Measurements from ENCODE around the gene KCTD16.

Gene KCTD16

GRCh38 chr5:144414202-144415029 lies 243.7 kb downstream of the KCTD16 start:
- Mint-ChIP-seq H3K27me3 (ENCODE audit: low read depth) (no peaks in the 10 kb centered on the region), H3K4me1 (ENCODE audit: low read depth) (no peaks in the 10 kb centered on the region), H3K4me3 (no peak overlapping the region), H3K27ac (no peak overlapping the region), H3K9me3 (peaks cover 12% of the 10 kb centered on the region), H3K36me3 (ENCODE audit: low read depth) (no peaks in the 10 kb centered on the region)
- DNase-seq (ENCODE audit: low spot score): no peak

GRCh38 chr5:144416196-144416595 lies 245.5 kb downstream of the KCTD16 start:
- no peaks in the 10 kb centered on the region for H3K4me1 Mint-ChIP-seq (ENCODE audit: low read depth)
- H3K36me3 Mint-ChIP-seq (ENCODE audit: low read depth): no peaks in the 10 kb centered on the region
- DNase-seq (ENCODE audit: low spot score): no peak
- H3K4me3 Mint-ChIP-seq: no peak overlapping the region
- H3K9me3 Mint-ChIP-seq: peaks cover 13% of the 10 kb centered on the region
- H3K27me3 Mint-ChIP-seq (ENCODE audit: low read depth): no peaks in the 10 kb centered on the region
- no peak overlapping the region for H3K27ac Mint-ChIP-seq

GRCh38 chr5:144418719-144419118 lies 248.0 kb downstream of the KCTD16 start:
- Mint-ChIP-seq H3K27me3 (ENCODE audit: low read depth) (no peaks in the 10 kb centered on the region), H3K4me3 (no peak overlapping the region), H3K27ac (no peak overlapping the region), H3K9me3 (peaks cover 13% of the 10 kb centered on the region), H3K4me1 (ENCODE audit: low read depth) (no peaks in the 10 kb centered on the region), H3K36me3 (ENCODE audit: low read depth) (no peaks in the 10 kb centered on the region)
- DNase-seq (ENCODE audit: low spot score): no peak

GRCh38 chr5:144421411-144421810 lies 250.7 kb downstream of the KCTD16 start:
- H3K36me3 Mint-ChIP-seq (ENCODE audit: low read depth): no peaks in the 10 kb centered on the region
- H3K4me1 Mint-ChIP-seq (ENCODE audit: low read depth): no peaks in the 10 kb centered on the region
- no peak for DNase-seq (ENCODE audit: low spot score)
- H3K9me3 Mint-ChIP-seq: peaks cover 13% of the 10 kb centered on the region
- H3K27ac Mint-ChIP-seq: no peak overlapping the region
- no peaks in the 10 kb centered on the region for H3K27me3 Mint-ChIP-seq (ENCODE audit: low read depth)
- H3K4me3 Mint-ChIP-seq: no peak overlapping the region

GRCh38 chr5:144422018-144422727 lies 251.5 kb downstream of the KCTD16 start:
- Mint-ChIP-seq H3K27ac (no peak overlapping the region), H3K36me3 (ENCODE audit: low read depth) (no peaks in the 10 kb centered on the region), H3K27me3 (ENCODE audit: low read depth) (no peaks in the 10 kb centered on the region), H3K9me3 (peaks cover 13% of the 10 kb centered on the region), H3K4me1 (ENCODE audit: low read depth) (no peaks in the 10 kb centered on the region), H3K4me3 (no peak overlapping the region)
- no peak for DNase-seq (ENCODE audit: low spot score)

GRCh38 chr5:144427866-144428265 lies 257.2 kb downstream of the KCTD16 start:
- Mint-ChIP-seq H3K4me1 (ENCODE audit: low read depth) (no peaks in the 10 kb centered on the region), H3K27me3 (ENCODE audit: low read depth) (no peaks in the 10 kb centered on the region), H3K27ac (no peak overlapping the region), H3K36me3 (ENCODE audit: low read depth) (no peaks in the 10 kb centered on the region), H3K9me3 (no peaks in the 10 kb centered on the region), H3K4me3 (no peak overlapping the region)
- DNase-seq (ENCODE audit: low spot score): no peak

GRCh38 chr5:144428326-144428725 lies 257.7 kb downstream of the KCTD16 start:
- no peaks in the 10 kb centered on the region for H3K36me3 Mint-ChIP-seq (ENCODE audit: low read depth)
- no peak overlapping the region for H3K27ac Mint-ChIP-seq
- no peak overlapping the region for H3K4me3 Mint-ChIP-seq
- H3K27me3 Mint-ChIP-seq (ENCODE audit: low read depth): no peaks in the 10 kb centered on the region
- H3K4me1 Mint-ChIP-seq (ENCODE audit: low read depth): no peaks in the 10 kb centered on the region
- no peak for DNase-seq (ENCODE audit: low spot score)
- H3K9me3 Mint-ChIP-seq: no peaks in the 10 kb centered on the region

- Mint-ChIP-seq H3K27ac (no peak overlapping the region), H3K4me3 (no peak overlapping the region), H3K9me3 (no peaks in the 10 kb centered on the region), H3K4me1 (ENCODE audit: low read depth) (no peaks in the 10 kb centered on the region), H3K36me3 (ENCODE audit: low read depth) (no peaks in the 10 kb centered on the region), H3K27me3 (ENCODE audit: low read depth) (no peaks in the 10 kb centered on the region)
- DNase-seq (ENCODE audit: low spot score): no peak
Observed at GRCh38 chr5:144429405-144429804, 258.7 kb downstream of the KCTD16 start.

GRCh38 chr5:144429905-144430304 lies 259.2 kb downstream of the KCTD16 start:
- Mint-ChIP-seq H3K9me3 (no peaks in the 10 kb centered on the region), H3K27ac (no peak overlapping the region)
- no peak for DNase-seq (ENCODE audit: low spot score)

GRCh38 chr5:144433140-144433822 lies 262.6 kb downstream of the KCTD16 start:
- H3K27ac Mint-ChIP-seq: no peak overlapping the region
- H3K27me3 Mint-ChIP-seq (ENCODE audit: low read depth): no peaks in the 10 kb centered on the region

More at GRCh38 chr5:144429905-144430304, 259.2 kb downstream of the KCTD16 start:
- Mint-ChIP-seq H3K4me3 (no peak overlapping the region), H3K4me1 (ENCODE audit: low read depth) (no peaks in the 10 kb centered on the region), H3K27me3 (ENCODE audit: low read depth) (no peaks in the 10 kb centered on the region), H3K36me3 (ENCODE audit: low read depth) (no peaks in the 10 kb centered on the region)

GRCh38 chr5:144433893-144434292 lies 263.2 kb downstream of the KCTD16 start:
- Mint-ChIP-seq H3K4me3 (no peak overlapping the region), H3K4me1 (ENCODE audit: low read depth) (no peaks in the 10 kb centered on the region), H3K36me3 (ENCODE audit: low read depth) (no peaks in the 10 kb centered on the region), H3K9me3 (peaks cover 4% of the 10 kb centered on the region), H3K27me3 (ENCODE audit: low read depth) (no peaks in the 10 kb centered on the region), H3K27ac (no peak overlapping the region)
- DNase-seq (ENCODE audit: low spot score): no peak

More at GRCh38 chr5:144433140-144433822, 262.6 kb downstream of the KCTD16 start:
- Mint-ChIP-seq H3K36me3 (ENCODE audit: low read depth) (no peaks in the 10 kb centered on the region), H3K4me1 (ENCODE audit: low read depth) (no peaks in the 10 kb centered on the region), H3K4me3 (no peak overlapping the region), H3K9me3 (peaks cover 4% of the 10 kb centered on the region)
- no peak for DNase-seq (ENCODE audit: low spot score)

GRCh38 chr5:144436007-144436406 lies 265.3 kb downstream of the KCTD16 start:
- DNase-seq (ENCODE audit: low spot score): no peak
- peaks cover 17% of the 10 kb centered on the region for H3K9me3 Mint-ChIP-seq
- no peaks in the 10 kb centered on the region for H3K36me3 Mint-ChIP-seq (ENCODE audit: low read depth)
- no peaks in the 10 kb centered on the region for H3K27me3 Mint-ChIP-seq (ENCODE audit: low read depth)
- H3K4me1 Mint-ChIP-seq (ENCODE audit: low read depth): no peaks in the 10 kb centered on the region
- H3K27ac Mint-ChIP-seq: no peak overlapping the region
- no peak overlapping the region for H3K4me3 Mint-ChIP-seq

GRCh38 chr5:144438237-144438636 lies 267.6 kb downstream of the KCTD16 start:
- DNase-seq (ENCODE audit: low spot score): no peak
- Mint-ChIP-seq H3K27me3 (ENCODE audit: low read depth) (no peaks in the 10 kb centered on the region), H3K9me3 (peaks cover 23% of the 10 kb centered on the region), H3K4me3 (no peak overlapping the region), H3K36me3 (ENCODE audit: low read depth) (no peaks in the 10 kb centered on the region), H3K4me1 (ENCODE audit: low read depth) (no peaks in the 10 kb centered on the region), H3K27ac (no peak overlapping the region)

GRCh38 chr5:144448457-144448856 lies 277.8 kb downstream of the KCTD16 start:
- H3K9me3 Mint-ChIP-seq: peaks cover 3% of the 10 kb centered on the region
- no peaks in the 10 kb centered on the region for H3K4me1 Mint-ChIP-seq (ENCODE audit: low read depth)
- H3K36me3 Mint-ChIP-seq (ENCODE audit: low read depth): no peaks in the 10 kb centered on the region
- no peak overlapping the region for H3K4me3 Mint-ChIP-seq
- DNase-seq (ENCODE audit: low spot score): no peak
- H3K27ac Mint-ChIP-seq: no peak overlapping the region
- H3K27me3 Mint-ChIP-seq (ENCODE audit: low read depth): no peaks in the 10 kb centered on the region
